Inflammatory macrophage (primary cell): ENCODE results near the gene CAMTA1.
A peak's percentile ranks its signal among the peaks of the same experiment; 100 is the strongest.

Source experiments
- DNase-seq, 2 donors: peaks; one replicate each; pipeline ENCODE4 v3.0.0-alpha.2; 2020 to 2022

CAMTA1 gene

GRCh38 chr1:6882414-6882813 is 97.2 kb downstream of the CAMTA1 start:
- no peak for DNase-seq

GRCh38 chr1:6884652-6885153 is 99.4 kb downstream of the CAMTA1 start:
- no peak for DNase-seq

GRCh38 chr1:6885426-6885825 is 100.2 kb downstream of the CAMTA1 start:
- no peak for DNase-seq

GRCh38 chr1:6886523-6886922 is 101.3 kb downstream of the CAMTA1 start:
- no peak for DNase-seq

- DNase-seq, result no peak
Measured at GRCh38 chr1:6888268-6888667, 103.0 kb downstream of the CAMTA1 start.

GRCh38 chr1:6888870-6889269 is 103.6 kb downstream of the CAMTA1 start:
- no peak for DNase-seq

- DNase-seq, result peak; percentile 56 to 68
Measured at GRCh38 chr1:6889875-6890480, 104.7 kb downstream of the CAMTA1 start.

GRCh38 chr1:6890686-6891085 is 105.4 kb downstream of the CAMTA1 start:
- no peak for DNase-seq

GRCh38 chr1:6891781-6892579 is 106.7 kb downstream of the CAMTA1 start:
- no peak for DNase-seq

- DNase-seq, result peak in 1 of 2 donors; percentile 26
Measured at GRCh38 chr1:6893388-6893787, 108.1 kb downstream of the CAMTA1 start.

GRCh38 chr1:6897138-6897537 is 111.9 kb downstream of the CAMTA1 start:
- DNase-seq, result no peak

- DNase-seq, result no peak
Measured at GRCh38 chr1:6898974-6899539, 113.8 kb downstream of the CAMTA1 start.

- DNase-seq, result no peak
Measured at GRCh38 chr1:6899621-6900020, 114.4 kb downstream of the CAMTA1 start.

GRCh38 chr1:6902153-6902552 is 116.9 kb downstream of the CAMTA1 start:
- DNase-seq, result no peak

GRCh38 chr1:6904476-6905170 is 119.4 kb downstream of the CAMTA1 start:
- no peak for DNase-seq

- DNase-seq, result no peak
Measured at GRCh38 chr1:6905331-6905730, 120.1 kb downstream of the CAMTA1 start.

- no peak for DNase-seq
Measured at GRCh38 chr1:6905790-6906189, 120.5 kb downstream of the CAMTA1 start.

- DNase-seq, result no peak
Measured at GRCh38 chr1:6906783-6907182, 121.5 kb downstream of the CAMTA1 start.

- no peak for DNase-seq
Measured at GRCh38 chr1:6907201-6907600, 121.9 kb downstream of the CAMTA1 start.

- DNase-seq, result no peak
Measured at GRCh38 chr1:6907676-6908434, 122.6 kb downstream of the CAMTA1 start.

GRCh38 chr1:6909401-6909800 is 124.1 kb downstream of the CAMTA1 start:
- no peak for DNase-seq

- DNase-seq, result no peak
Measured at GRCh38 chr1:6909857-6910256, 124.6 kb downstream of the CAMTA1 start.
